Measurements from ENCODE around the gene ZBTB4. TPM values are rescaled to one million over a fixed set of nuclear protein-coding genes. Genes with fewer than 3 reads are reported as not detected.

ZBTB4 gene
- total RNA-seq, 4 donors from 2014 or later: 60.5 to 64.1 (median 63.0) TPM

DNA sequence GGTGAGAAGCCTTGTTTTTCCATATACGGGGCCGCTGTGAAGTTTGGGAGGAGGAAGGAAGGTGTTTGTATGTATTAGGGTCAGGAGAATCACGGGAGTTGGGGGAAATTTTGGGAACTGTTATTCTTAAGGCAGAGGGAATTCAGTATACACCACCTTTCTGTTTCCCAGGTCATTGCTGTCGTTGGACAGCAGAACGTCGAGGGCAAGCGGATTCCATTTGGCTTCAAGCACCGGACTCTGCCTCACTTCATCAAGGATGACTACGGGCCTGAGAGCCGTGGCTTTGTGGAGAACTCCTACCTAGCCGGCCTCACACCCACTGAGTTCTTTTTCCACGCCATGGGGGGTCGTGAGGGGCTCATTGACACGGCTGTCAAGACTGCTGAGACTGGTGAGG, 22.3 kb upstream of the ZBTB4 start:
- TF ChIP-seq, protein P1, sequence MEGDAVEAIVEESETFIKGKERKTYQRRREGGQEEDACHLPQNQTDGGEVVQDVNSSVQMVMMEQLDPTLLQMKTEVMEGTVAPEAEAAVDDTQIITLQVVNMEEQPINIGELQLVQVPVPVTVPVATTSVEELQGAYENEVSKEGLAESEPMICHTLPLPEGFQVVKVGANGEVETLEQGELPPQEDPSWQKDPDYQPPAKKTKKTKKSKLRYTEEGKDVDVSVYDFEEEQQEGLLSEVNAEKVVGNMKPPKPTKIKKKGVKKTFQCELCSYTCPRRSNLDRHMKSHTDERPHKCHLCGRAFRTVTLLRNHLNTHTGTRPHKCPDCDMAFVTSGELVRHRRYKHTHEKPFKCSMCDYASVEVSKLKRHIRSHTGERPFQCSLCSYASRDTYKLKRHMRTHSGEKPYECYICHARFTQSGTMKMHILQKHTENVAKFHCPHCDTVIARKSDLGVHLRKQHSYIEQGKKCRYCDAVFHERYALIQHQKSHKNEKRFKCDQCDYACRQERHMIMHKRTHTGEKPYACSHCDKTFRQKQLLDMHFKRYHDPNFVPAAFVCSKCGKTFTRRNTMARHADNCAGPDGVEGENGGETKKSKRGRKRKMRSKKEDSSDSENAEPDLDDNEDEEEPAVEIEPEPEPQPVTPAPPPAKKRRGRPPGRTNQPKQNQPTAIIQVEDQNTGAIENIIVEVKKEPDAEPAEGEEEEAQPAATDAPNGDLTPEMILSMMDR (IDR thresholded peaks at IDR 0.05): no peak
- TF ChIP-seq POLR2A (IDR thresholded peaks at IDR 0.05): no peak
- no peak for TF ChIP-seq EP300 (IDR thresholded peaks at IDR 0.05)
- 79 to 82% methylated on average over 14 of the region's 14 CpGs for WGBS, 2 donors
- H3K27me3 ChIP-seq: no peaks in the 10 kb centered on the region
- no peaks in the 10 kb centered on the region for H3K9me3 ChIP-seq
- no peak for DNase-seq (ENCODE audit: low spot score in 2 of 2)
- H3K36me3 ChIP-seq: peaks cover 17 to 100% (median 62%) of the 10 kb centered on the region in 3 donors
- H3K4me1 ChIP-seq: no peaks in the 10 kb centered on the region
- H3K27ac ChIP-seq: no peak overlapping the region
- H3K4me3 ChIP-seq: no peak overlapping the region

DNA sequence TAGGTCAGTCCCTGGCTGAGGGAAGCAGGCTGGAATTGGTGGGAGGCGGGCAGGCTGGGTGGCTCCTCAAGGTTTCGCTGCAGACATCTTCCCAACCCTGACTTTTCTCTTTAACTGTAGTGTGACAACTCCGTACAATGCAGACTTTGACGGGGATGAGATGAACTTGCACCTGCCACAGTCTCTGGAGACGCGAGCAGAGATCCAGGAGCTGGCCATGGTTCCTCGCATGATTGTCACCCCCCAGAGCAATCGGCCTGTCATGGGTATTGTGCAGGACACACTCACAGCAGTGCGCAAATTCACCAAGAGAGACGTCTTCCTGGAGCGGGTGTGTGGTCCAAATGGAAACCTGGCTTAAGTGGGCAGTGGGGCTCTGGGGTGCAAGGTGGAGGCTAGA, 19.7 kb upstream of the ZBTB4 start:
- TF ChIP-seq POLR2A (IDR thresholded peaks at IDR 0.05): no peak
- TF ChIP-seq EP300 (IDR thresholded peaks at IDR 0.05): no peak
- TF ChIP-seq, protein P1 (IDR thresholded peaks at IDR 0.05): no peak
- Histone ChIP-seq H3K4me3 (no peak overlapping the region), H3K27ac (no peak overlapping the region), H3K4me1 (peaks cover 0 to 3% (median 0%) of the 10 kb centered on the region in 4 donors), H3K27me3 (no peaks in the 10 kb centered on the region), H3K9me3 (no peaks in the 10 kb centered on the region), H3K36me3 (peaks cover 15 to 87% (median 65%) of the 10 kb centered on the region in 3 donors)
- WGBS, 2 donors: 80 to 93% methylated on average over 11 of the region's 11 CpGs
- DNase-seq (ENCODE audit: low spot score in 2 of 2): no peak

DNA sequence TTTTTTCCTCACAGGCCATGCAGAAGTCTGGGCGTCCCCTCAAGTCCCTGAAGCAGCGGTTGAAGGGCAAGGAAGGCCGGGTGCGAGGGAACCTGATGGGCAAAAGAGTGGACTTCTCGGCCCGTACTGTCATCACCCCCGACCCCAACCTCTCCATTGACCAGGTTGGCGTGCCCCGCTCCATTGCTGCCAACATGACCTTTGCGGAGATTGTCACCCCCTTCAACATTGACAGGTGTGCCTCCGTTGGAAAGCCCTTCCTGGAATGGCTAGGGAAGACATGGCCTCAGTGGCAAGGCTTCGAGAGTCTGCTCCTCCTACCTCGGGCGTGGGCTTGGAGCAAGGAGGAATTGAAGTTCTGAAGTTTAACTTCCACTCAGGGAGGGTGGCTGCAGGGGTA, 18.2 kb upstream of the ZBTB4 start:
- no peaks in the 10 kb centered on the region for H3K27me3 ChIP-seq
- no peak for TF ChIP-seq POLR2A (IDR thresholded peaks at IDR 0.05)
- TF ChIP-seq EP300 (IDR thresholded peaks at IDR 0.05): no peak
- TF ChIP-seq, protein P1 (IDR thresholded peaks at IDR 0.05): no peak
- no peak overlapping the region for H3K4me3 ChIP-seq
- 89 to 90% methylated on average over 14 of the region's 14 CpGs for WGBS, 2 donors
- H3K9me3 ChIP-seq: no peaks in the 10 kb centered on the region
- H3K4me1 ChIP-seq: peaks cover 0 to 10% (median 0%) of the 10 kb centered on the region in 4 donors
- DNase-seq (ENCODE audit: low spot score in 2 of 2): no peak
- H3K27ac ChIP-seq: no peak overlapping the region
- H3K36me3 ChIP-seq: peaks cover 10 to 71% (median 52%) of the 10 kb centered on the region in 3 donors

DNA sequence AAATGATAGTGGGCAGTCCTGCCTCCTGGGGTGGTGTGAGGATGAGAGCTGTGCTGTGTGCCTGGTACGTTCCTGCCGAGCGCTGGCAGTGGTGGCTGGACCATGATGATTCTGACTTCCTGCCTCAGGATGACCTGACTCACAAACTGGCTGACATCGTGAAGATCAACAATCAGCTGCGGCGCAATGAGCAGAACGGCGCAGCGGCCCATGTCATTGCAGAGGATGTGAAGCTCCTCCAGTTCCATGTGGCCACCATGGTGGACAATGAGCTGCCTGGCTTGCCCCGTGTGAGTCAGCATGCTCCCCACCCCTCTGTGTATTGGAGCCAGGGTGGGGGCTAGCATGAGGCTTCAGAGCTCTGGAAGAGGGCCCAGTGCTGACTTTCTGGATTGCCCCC, 17.8 kb upstream of the ZBTB4 start:
- DNase-seq (ENCODE audit: low spot score in 2 of 2): no peak
- no peak overlapping the region for H3K27ac ChIP-seq
- H3K4me1 ChIP-seq: peaks cover 0 to 13% (median 0%) of the 10 kb centered on the region in 4 donors
- H3K4me3 ChIP-seq: no peak overlapping the region
- WGBS, 2 donors: 94 to 98% methylated on average over 10 of the region's 10 CpGs
- no peaks in the 10 kb centered on the region for H3K9me3 ChIP-seq
- H3K27me3 ChIP-seq: no peaks in the 10 kb centered on the region
- peaks cover 10 to 67% (median 48%) of the 10 kb centered on the region in 3 donors for H3K36me3 ChIP-seq
- no peak for TF ChIP-seq EP300 (IDR thresholded peaks at IDR 0.05)
- TF ChIP-seq, protein P1 (IDR thresholded peaks at IDR 0.05): no peak
- no peak for TF ChIP-seq POLR2A (IDR thresholded peaks at IDR 0.05)

DNA sequence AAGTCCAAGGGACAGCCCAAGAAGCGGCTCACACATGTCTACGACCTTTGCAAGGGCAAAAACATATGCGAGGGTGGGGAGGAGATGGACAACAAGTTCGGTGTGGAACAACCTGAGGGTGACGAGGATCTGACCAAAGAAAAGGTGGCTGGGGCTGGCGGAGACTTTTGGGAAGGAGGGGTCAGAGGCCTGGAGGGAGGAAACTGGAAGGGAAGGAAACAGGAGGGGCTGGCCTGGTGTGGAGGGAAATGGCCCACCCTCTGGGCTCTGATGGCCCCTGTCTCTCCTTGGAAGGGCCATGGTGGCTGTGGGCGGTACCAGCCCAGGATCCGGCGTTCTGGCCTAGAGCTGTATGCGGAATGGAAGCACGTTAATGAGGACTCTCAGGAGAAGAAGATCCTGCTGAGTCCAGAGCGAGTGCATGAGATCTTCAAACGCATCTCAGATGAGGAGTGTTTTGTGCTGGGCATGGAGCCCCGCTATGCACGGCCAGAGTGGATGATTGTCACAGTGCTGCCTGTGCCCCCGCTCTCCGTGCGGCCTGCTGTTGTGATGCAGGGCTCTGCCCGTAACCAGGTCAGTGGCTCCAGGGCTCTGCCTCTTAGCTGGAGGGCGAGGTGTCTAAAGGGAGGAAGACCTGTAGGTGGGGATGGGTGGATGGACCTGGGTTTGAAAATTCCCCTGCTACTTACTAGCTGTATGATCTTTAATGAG, 17.2 kb upstream of the ZBTB4 start:
- WGBS, 2 donors: 86 to 89% methylated on average over 20 of the region's 20 CpGs
- Histone ChIP-seq H3K27me3 (no peaks in the 10 kb centered on the region), H3K36me3 (peaks cover 10 to 62% (median 42%) of the 10 kb centered on the region in 3 donors), H3K4me1 (peaks cover 0 to 19% (median 0%) of the 10 kb centered on the region in 4 donors), H3K27ac (peak overlapping the region in 1 of 4 donors; percentile 36), H3K4me3 (no peak overlapping the region), H3K9me3 (no peaks in the 10 kb centered on the region)
- no peak for DNase-seq (ENCODE audit: low spot score in 2 of 2)
- TF ChIP-seq, protein P1 (IDR thresholded peaks at IDR 0.05): no peak
- TF ChIP-seq EP300 (IDR thresholded peaks at IDR 0.05) (no peak), POLR2A (IDR thresholded peaks at IDR 0.05) (no peak)

All from tibial nerve (tissue), 4 donors.